ENCODE measurements around the gene RDH13. TPM values are rescaled to one million over a fixed set of nuclear protein-coding genes. Genes with fewer than 3 reads are reported as not detected.

Gene RDH13
- total RNA-seq, 1 experiment from 2014 or later: 31.1 TPM

DNA sequence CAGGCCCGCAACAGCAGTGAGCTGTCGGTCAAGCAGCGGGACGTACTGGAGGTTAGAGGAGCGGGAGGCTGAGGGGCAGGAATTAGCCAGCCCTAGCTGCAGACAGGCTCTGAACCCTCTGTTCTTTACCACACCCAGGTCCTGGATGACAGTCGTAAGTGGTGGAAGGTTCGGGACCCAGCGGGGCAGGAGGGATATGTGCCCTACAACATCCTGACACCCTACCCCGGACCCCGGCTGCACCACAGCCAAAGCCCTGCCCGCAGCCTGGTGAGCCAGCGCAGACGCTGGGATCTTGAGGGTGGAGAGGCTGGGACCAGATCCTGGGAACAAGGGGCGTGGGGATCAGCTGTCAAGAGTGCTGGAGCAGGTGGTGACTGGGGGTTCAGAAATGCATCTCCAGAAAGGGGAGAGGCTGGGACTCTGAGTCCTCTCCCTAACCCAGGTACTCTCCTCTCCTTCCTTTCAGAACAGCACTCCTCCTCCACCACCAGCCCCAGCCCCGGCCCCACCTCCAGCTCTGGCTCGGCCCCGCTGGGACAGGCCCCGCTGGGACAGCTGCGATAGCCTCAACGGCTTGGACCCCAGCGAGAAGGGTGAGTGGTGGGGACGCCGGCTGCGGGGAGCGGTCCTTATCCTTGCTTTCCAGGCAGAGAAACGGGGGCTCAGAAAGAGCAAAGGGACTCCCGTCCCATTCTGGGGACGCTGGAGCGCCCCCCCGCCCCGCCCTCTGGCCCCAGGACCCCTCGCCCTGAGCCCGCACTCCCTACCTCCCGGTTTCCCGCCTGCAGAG, 23.2 kb upstream of the RDH13 start:
- H3K36me3 ChIP-seq (ENCODE audit: control insufficient read depth in 1 of 2, insufficient read depth in 2 of 2, low read length in 2 of 2): peaks cover 0 to 8% of the 10 kb centered on the region in 2 experiments; a peak in 1 of 4 replicates
- H3K9me2 ChIP-seq (ENCODE audit: insufficient read depth): no peaks in the 10 kb centered on the region
- H2AFZ ChIP-seq (ENCODE audit: low read depth, low read length, poor library complexity, severe bottlenecking): no peak overlapping the region
- no peaks in the 10 kb centered on the region for H3K79me2 ChIP-seq (ENCODE audit: insufficient read depth, low read length)
- TF ChIP-seq, protein P1, sequence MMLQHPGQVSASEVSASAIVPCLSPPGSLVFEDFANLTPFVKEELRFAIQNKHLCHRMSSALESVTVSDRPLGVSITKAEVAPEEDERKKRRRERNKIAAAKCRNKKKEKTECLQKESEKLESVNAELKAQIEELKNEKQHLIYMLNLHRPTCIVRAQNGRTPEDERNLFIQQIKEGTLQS (IDR thresholded peaks at IDR 0.05): no peak
- TF ChIP-seq TCF7L2 (IDR thresholded peaks at IDR 0.05; ENCODE audit: borderline replicate concordance, extremely low read depth, insufficient read depth, insufficient read length): no peak
- no peak for TF ChIP-seq YY1 (IDR thresholded peaks at IDR 0.05; ENCODE audit: extremely low read depth, insufficient replicate concordance, low read depth, low read length)
- TF ChIP-seq EZH2phosphoT487 (IDR thresholded peaks at IDR 0.05; ENCODE audit: borderline replicate concordance): no peak
- TF ChIP-seq ELF1 (IDR thresholded peaks at IDR 0.05; ENCODE audit: borderline replicate concordance, low read depth): no peak
- TF ChIP-seq POLR2AphosphoS5 (IDR thresholded peaks at IDR 0.05; ENCODE audit: low read depth, low read length): no peak; the same call in 1 of the 2 replicates
- TF ChIP-seq, protein P2, sequence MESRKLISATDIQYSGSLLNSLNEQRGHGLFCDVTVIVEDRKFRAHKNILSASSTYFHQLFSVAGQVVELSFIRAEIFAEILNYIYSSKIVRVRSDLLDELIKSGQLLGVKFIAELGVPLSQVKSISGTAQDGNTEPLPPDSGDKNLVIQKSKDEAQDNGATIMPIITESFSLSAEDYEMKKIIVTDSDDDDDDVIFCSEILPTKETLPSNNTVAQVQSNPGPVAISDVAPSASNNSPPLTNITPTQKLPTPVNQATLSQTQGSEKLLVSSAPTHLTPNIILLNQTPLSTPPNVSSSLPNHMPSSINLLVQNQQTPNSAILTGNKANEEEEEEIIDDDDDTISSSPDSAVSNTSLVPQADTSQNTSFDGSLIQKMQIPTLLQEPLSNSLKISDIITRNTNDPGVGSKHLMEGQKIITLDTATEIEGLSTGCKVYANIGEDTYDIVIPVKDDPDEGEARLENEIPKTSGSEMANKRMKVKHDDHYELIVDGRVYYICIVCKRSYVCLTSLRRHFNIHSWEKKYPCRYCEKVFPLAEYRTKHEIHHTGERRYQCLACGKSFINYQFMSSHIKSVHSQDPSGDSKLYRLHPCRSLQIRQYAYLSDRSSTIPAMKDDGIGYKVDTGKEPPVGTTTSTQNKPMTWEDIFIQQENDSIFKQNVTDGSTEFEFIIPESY (IDR thresholded peaks at IDR 0.05; ENCODE audit: extremely low read depth, insufficient replicate concordance, low read length): no peak
- no peak for TF ChIP-seq CBX3 (IDR thresholded peaks at IDR 0.05; ENCODE audit: low read depth)
- no peak for TF ChIP-seq ZFX (IDR thresholded peaks at IDR 0.05)
- intact Hi-C loops (cut with micrococcal nuclease): no loop called here
- H3K4me3 ChIP-seq (replicated peaks in 1 of 2; ENCODE audit: low read depth in 1 of 2, low read length in 2 of 2): no peak overlapping the region
- no peak for DNase-seq (ENCODE audit: low read depth, low spot score)
- ATAC-seq: no peak
- RAD21 ChIA-PET (ENCODE audit: low non-redundant PET in 1 of 2, low total read pairs in 2 of 2, uncharacterized antibody in 2 of 2, unreplicated experiment in 2 of 2): no interaction called here
- H3K27ac ChIP-seq (ENCODE audit: low read depth, low read length): no peak overlapping the region
- H3K4me1 ChIP-seq (ENCODE audit: control insufficient read depth in 1 of 2, insufficient read depth in 2 of 2, low read length in 2 of 2): peaks cover 3 to 15% of the 10 kb centered on the region in 2 experiments; a peak in 3 of 4 replicates
- POLR2A ChIA-PET: no interaction called here
- H4K20me1 ChIP-seq (ENCODE audit: insufficient read depth): no peaks in the 10 kb centered on the region
- H3K9me3 ChIP-seq (ENCODE audit: control insufficient read depth in 1 of 2, insufficient read depth in 1 of 2, low read depth in 1 of 2, low read length in 2 of 2): no peaks in the 10 kb centered on the region
- H3K9ac ChIP-seq (ENCODE audit: low read length): no peak overlapping the region
- no peak overlapping the region for H3K4me2 ChIP-seq (ENCODE audit: low read length)
- CTCF ChIA-PET: no interaction called here
- no TSS peak for BruUV-seq (replicated peaks)
- H3K27me3 ChIP-seq (ENCODE audit: insufficient read depth, low read length): no peaks in the 10 kb centered on the region

All from HCT116 (cell line).